ENCODE results near the gene YY1. TPM values are rescaled to one million over a fixed set of nuclear protein-coding genes. Genes with fewer than 3 reads are reported as not detected.

Gene YY1
- total RNA-seq, 1 donor from 2014 or later, result 58.9 TPM

GRCh38 chr14:100313464-100314230, 74.7 kb downstream of the YY1 start:
- Histone ChIP-seq H3K4me3 (no peak overlapping the region), H3K9ac (no peak overlapping the region), H2AFZ (replicated peaks) (no peak overlapping the region), H3F3A (ENCODE audit: low read depth) (peaks cover 13% of the 10 kb centered on the region), H3K4me2 (no peak overlapping the region), H3K79me2 (ENCODE audit: low read depth) (peaks cover 8% of the 10 kb centered on the region), H3K4me1 (peaks cover 35% of the 10 kb centered on the region), H3K27me3 (no peaks in the 10 kb centered on the region), H3K9me3 (ENCODE audit: low read depth) (no peaks in the 10 kb centered on the region), H3K27ac (no peak overlapping the region), H4K20me1 (ENCODE audit: low read depth) (peaks cover 19% of the 10 kb centered on the region), H3K36me3 (no peaks in the 10 kb centered on the region)
- Mint-ChIP-seq H3K36me3 (no peaks in the 10 kb centered on the region), H3K4me1 (peaks cover 45% of the 10 kb centered on the region), H3K27me3 (ENCODE audit: insufficient read depth, low read depth) (peaks cover 2% of the 10 kb centered on the region), H3K4me3 (peak overlapping the region; percentile 41), H3K9me3 (peaks cover 3% of the 10 kb centered on the region), H3K27ac (peak overlapping the region; percentile 80)
- TF ChIP-seq EZH2phosphoT487 (IDR thresholded peaks at IDR 0.05) (no peak), CTCF (IDR thresholded peaks at IDR 0.05) (no peak), EZH2 (IDR thresholded peaks at IDR 0.05) (no peak)
- no peak for DNase-seq (ENCODE audit: low spot score)

GRCh38 chr14:100314724-100315123, 75.8 kb downstream of the YY1 start:
- Histone ChIP-seq H4K20me1 (ENCODE audit: low read depth) (peaks cover 8% of the 10 kb centered on the region), H3F3A (ENCODE audit: low read depth) (peaks cover 13% of the 10 kb centered on the region), H3K4me3 (no peak overlapping the region), H3K4me1 (peaks cover 30% of the 10 kb centered on the region), H3K36me3 (no peaks in the 10 kb centered on the region), H3K9me3 (ENCODE audit: low read depth) (no peaks in the 10 kb centered on the region), H3K27ac (no peak overlapping the region), H3K79me2 (ENCODE audit: low read depth) (no peaks in the 10 kb centered on the region), H3K4me2 (no peak overlapping the region), H3K27me3 (no peaks in the 10 kb centered on the region), H3K9ac (no peak overlapping the region), H2AFZ (replicated peaks) (no peak overlapping the region)
- no peak for TF ChIP-seq EZH2 (IDR thresholded peaks at IDR 0.05)
- TF ChIP-seq EZH2phosphoT487 (IDR thresholded peaks at IDR 0.05), result no peak
- TF ChIP-seq CTCF (IDR thresholded peaks at IDR 0.05), result no peak
- H3K36me3 Mint-ChIP-seq, result no peaks in the 10 kb centered on the region
- peaks cover 3% of the 10 kb centered on the region for H3K9me3 Mint-ChIP-seq
- no peak for DNase-seq (ENCODE audit: low spot score)
- peak overlapping the region; percentile 75 for H3K4me3 Mint-ChIP-seq
- peaks cover 2% of the 10 kb centered on the region for H3K27me3 Mint-ChIP-seq (ENCODE audit: insufficient read depth, low read depth)
- H3K27ac Mint-ChIP-seq, result peak overlapping the region; percentile 18
- H3K4me1 Mint-ChIP-seq, result peaks cover 37% of the 10 kb centered on the region

GRCh38 chr14:100317389-100317788, 78.4 kb downstream of the YY1 start:
- Histone ChIP-seq H3K4me3 (no peak overlapping the region), H3K9ac (no peak overlapping the region), H4K20me1 (ENCODE audit: low read depth) (no peaks in the 10 kb centered on the region), H3F3A (ENCODE audit: low read depth) (peaks cover 13% of the 10 kb centered on the region), H3K27ac (no peak overlapping the region), H3K9me3 (ENCODE audit: low read depth) (no peaks in the 10 kb centered on the region), H3K4me1 (peaks cover 12% of the 10 kb centered on the region), H3K27me3 (no peaks in the 10 kb centered on the region), H3K36me3 (no peaks in the 10 kb centered on the region), H2AFZ (replicated peaks) (no peak overlapping the region), H3K79me2 (ENCODE audit: low read depth) (no peaks in the 10 kb centered on the region), H3K4me2 (no peak overlapping the region)
- Mint-ChIP-seq H3K9me3 (peaks cover 3% of the 10 kb centered on the region), H3K27ac (no peak overlapping the region), H3K4me1 (peaks cover 20% of the 10 kb centered on the region), H3K27me3 (ENCODE audit: insufficient read depth, low read depth) (no peaks in the 10 kb centered on the region), H3K36me3 (no peaks in the 10 kb centered on the region), H3K4me3 (no peak overlapping the region)
- TF ChIP-seq EZH2 (IDR thresholded peaks at IDR 0.05), result no peak
- TF ChIP-seq EZH2phosphoT487 (IDR thresholded peaks at IDR 0.05), result no peak
- no peak for TF ChIP-seq CTCF (IDR thresholded peaks at IDR 0.05)
- DNase-seq (ENCODE audit: low spot score), result no peak

Data from neural progenitor cell (in vitro differentiated cells).